Fibroblast of lung (primary cell): ENCODE measurements around the gene HESX1.

Experiments used
- CTCF ChIP-seq, 2 donors: IDR thresholded peaks in 1 of 2; conservative IDR thresholded peaks in 1 of 2; 1 replicate in 1 of 2; 2 replicates in 1 of 2; pipeline ENCODE4 v1.5.1; 2011 to 2012; ENCODE audit warnings: low read length in 2 of 2, control low read depth in 1 of 2, inconsistent platforms in 1 of 2, low read depth in 1 of 2, mild to moderate bottlenecking in 1 of 2
- EZH2 ChIP-seq: IDR thresholded peaks from 2 replicates; pipeline ENCODE4 v1.5.1; 2012; ENCODE audit warnings: low read length, control low read depth, mild to moderate bottlenecking; ENCODE audit errors: missing control alignments

- TF ChIP-seq CTCF (conservative IDR thresholded peaks at IDR 0.05 in 1 of 2, IDR thresholded peaks at IDR 0.05 in 1 of 2; ENCODE audit: low read depth in 1 of 2, low read length in 2 of 2) (no peak), EZH2 (no peak)
These were observed 34.0 kb upstream of the HESX1 start for GRCh38 chr3:57233799-57234198.
